ENCODE data around the gene CHD2. TPM values are rescaled to one million over a fixed set of nuclear protein-coding genes. Genes with fewer than 3 reads are reported as not detected.
"Not testable (repeated sequence)": the region's sequence is repeated elsewhere in the genome, so short reads cannot be mapped to it uniquely, and the experiment has no call there.

CHD2 gene
- total RNA-seq, 1 donor from 2014 or later, result 159 TPM

DNA sequence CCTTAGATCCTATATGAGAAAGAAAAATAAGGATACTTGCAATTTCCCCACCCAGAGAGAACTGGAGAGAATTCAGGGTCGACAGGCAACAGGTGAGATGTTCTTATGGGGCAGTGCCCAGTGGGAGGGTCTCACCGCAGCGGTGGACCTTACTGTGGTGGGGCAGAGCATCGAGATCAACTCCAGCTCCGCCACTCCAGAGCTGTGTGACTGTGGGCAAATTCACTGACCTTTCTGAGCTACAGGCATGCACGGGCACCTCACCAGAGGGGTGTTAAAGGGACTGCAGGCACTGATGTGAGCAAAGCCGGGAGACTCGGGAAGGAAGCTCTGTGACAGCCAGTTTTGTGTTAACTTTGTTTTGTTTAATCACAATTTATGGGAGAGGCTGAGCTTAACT, 158.0 kb downstream of the CHD2 start:
- TF ChIP-seq, protein P1, sequence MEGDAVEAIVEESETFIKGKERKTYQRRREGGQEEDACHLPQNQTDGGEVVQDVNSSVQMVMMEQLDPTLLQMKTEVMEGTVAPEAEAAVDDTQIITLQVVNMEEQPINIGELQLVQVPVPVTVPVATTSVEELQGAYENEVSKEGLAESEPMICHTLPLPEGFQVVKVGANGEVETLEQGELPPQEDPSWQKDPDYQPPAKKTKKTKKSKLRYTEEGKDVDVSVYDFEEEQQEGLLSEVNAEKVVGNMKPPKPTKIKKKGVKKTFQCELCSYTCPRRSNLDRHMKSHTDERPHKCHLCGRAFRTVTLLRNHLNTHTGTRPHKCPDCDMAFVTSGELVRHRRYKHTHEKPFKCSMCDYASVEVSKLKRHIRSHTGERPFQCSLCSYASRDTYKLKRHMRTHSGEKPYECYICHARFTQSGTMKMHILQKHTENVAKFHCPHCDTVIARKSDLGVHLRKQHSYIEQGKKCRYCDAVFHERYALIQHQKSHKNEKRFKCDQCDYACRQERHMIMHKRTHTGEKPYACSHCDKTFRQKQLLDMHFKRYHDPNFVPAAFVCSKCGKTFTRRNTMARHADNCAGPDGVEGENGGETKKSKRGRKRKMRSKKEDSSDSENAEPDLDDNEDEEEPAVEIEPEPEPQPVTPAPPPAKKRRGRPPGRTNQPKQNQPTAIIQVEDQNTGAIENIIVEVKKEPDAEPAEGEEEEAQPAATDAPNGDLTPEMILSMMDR (IDR thresholded peaks at IDR 0.05; ENCODE audit: unreplicated experiment), result no peak
- Mint-ChIP-seq H3K27me3 (peaks cover 3% of the 10 kb centered on the region), H3K9me3 (ENCODE audit: low read depth) (no peaks in the 10 kb centered on the region), H3K27ac (no peak overlapping the region), H3K4me3 (ENCODE audit: low read depth) (no peak overlapping the region), H3K4me1 (ENCODE audit: low read depth) (peaks cover 22% of the 10 kb centered on the region), H3K36me3 (ENCODE audit: insufficient read depth) (peaks cover 5% of the 10 kb centered on the region)
- no peak for DNase-seq (ENCODE audit: low spot score, unreplicated experiment)

DNA sequence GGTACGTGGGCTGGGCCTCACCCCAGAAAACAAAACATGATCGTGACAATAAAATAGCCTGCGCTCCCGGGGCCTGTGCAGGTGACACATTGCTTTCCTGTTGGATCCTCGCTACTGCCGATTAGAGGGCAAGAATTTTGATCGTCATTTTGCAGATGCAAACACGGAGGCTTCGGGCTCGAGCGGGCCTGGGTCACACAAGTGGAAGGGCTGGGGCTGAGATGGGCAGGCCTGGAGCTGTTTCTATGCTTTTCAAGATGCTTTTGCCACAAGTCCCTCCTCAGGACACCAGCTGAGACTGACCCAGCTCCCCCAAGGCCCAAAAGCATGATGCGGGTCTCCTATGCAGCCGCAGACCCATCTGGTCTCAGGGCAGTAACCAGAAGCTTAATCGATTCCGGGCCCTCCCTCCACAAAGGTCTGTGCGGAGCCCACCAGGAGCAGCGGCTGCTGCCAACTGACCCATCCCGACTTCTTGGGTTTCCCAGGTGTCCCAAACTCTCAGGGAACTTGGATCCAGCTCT, 158.8 kb downstream of the CHD2 start:
- TF ChIP-seq, protein P1 (IDR thresholded peaks at IDR 0.05; ENCODE audit: unreplicated experiment), result no peak
- peaks cover 29% of the 10 kb centered on the region for H3K4me1 Mint-ChIP-seq (ENCODE audit: low read depth)
- no peak for DNase-seq (ENCODE audit: low spot score, unreplicated experiment)
- H3K4me3 Mint-ChIP-seq (ENCODE audit: low read depth), result no peak overlapping the region
- peaks cover 5% of the 10 kb centered on the region for H3K36me3 Mint-ChIP-seq (ENCODE audit: insufficient read depth)
- no peak overlapping the region for H3K27ac Mint-ChIP-seq
- H3K9me3 Mint-ChIP-seq (ENCODE audit: low read depth), result no peaks in the 10 kb centered on the region
- H3K27me3 Mint-ChIP-seq, result peaks cover 3% of the 10 kb centered on the region

DNA sequence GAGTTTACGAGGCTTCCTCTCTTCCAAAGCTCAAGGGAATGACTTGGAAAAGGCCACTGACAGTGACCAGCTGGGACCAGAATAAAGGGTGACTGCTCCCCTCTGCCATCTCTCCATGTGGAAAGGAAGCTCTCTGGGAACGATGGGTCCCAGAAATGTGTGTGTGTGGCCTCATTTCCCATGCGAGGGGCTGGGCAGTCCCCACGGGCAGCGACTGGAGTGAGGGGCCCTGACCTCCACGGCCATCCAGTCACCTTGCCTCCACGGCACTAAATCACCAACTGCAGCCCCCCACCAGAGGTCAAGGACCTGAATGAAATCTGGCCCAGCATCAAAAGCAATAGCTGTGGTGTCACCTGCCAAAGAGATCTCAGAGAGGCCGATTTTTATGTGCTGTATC, 159.3 kb downstream of the CHD2 start:
- no peak overlapping the region for H3K4me3 Mint-ChIP-seq (ENCODE audit: low read depth)
- DNase-seq (ENCODE audit: low spot score, unreplicated experiment), result no peak
- H3K4me1 Mint-ChIP-seq (ENCODE audit: low read depth), result peaks cover 34% of the 10 kb centered on the region
- H3K27me3 Mint-ChIP-seq, result peaks cover 3% of the 10 kb centered on the region
- peaks cover 2% of the 10 kb centered on the region for H3K36me3 Mint-ChIP-seq (ENCODE audit: insufficient read depth)
- no peaks in the 10 kb centered on the region for H3K9me3 Mint-ChIP-seq (ENCODE audit: low read depth)
- TF ChIP-seq, protein P1 (IDR thresholded peaks at IDR 0.05; ENCODE audit: unreplicated experiment), result no peak
- H3K27ac Mint-ChIP-seq, result no peak overlapping the region

DNA sequence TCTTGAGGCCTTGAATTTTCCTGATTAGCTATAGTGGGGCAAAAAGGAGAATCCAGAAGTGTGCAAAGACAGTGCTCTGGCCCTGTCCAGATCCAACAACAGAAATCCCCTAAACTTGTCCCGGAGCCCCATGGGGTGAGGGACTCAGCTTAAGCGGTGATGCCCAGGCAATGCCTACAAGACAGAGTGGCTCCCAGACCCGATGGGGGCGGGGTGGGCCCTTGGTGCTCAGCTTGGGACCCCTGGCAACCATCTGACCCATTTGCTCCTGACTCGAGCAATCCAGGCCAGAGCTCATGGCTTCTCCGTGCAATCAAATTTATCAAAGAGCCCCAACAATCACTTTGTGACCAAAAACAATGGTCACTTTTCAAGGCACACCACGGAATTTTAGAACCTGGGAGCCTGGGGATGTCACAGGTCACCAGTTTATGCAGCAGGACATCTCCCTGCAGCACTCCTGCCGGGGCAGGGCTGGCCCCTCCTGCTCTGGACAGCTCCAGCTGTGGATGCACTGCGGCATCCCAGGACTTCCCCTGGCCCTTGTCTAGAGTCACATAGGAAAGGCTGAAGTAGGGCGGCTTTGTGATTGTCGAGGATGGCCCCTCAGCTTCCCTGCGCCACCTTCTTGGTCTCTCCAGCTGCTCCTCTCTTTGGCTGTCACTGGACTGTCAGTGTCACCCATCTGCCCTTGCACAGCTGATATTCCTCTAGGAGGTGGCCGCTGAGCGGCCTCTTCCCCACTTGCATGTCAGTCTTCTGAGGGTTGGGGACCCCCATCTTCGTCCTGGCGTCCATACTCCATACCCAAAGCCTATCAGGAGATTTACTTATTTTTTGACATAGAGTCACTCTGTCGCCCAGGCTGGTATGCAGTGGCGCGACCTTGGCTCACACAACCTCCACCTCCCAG, 160.5 kb downstream of the CHD2 start:
- TF ChIP-seq, protein P1 (IDR thresholded peaks at IDR 0.05; ENCODE audit: unreplicated experiment), result no peak
- H3K4me3 Mint-ChIP-seq (ENCODE audit: low read depth), result no peak overlapping the region
- no peak for DNase-seq (ENCODE audit: low spot score, unreplicated experiment)
- no peaks in the 10 kb centered on the region for H3K9me3 Mint-ChIP-seq (ENCODE audit: low read depth)
- peaks cover 36% of the 10 kb centered on the region for H3K4me1 Mint-ChIP-seq (ENCODE audit: low read depth)
- peaks cover 3% of the 10 kb centered on the region for H3K27me3 Mint-ChIP-seq
- no peaks in the 10 kb centered on the region for H3K36me3 Mint-ChIP-seq (ENCODE audit: insufficient read depth)
- no peak overlapping the region for H3K27ac Mint-ChIP-seq

DNA sequence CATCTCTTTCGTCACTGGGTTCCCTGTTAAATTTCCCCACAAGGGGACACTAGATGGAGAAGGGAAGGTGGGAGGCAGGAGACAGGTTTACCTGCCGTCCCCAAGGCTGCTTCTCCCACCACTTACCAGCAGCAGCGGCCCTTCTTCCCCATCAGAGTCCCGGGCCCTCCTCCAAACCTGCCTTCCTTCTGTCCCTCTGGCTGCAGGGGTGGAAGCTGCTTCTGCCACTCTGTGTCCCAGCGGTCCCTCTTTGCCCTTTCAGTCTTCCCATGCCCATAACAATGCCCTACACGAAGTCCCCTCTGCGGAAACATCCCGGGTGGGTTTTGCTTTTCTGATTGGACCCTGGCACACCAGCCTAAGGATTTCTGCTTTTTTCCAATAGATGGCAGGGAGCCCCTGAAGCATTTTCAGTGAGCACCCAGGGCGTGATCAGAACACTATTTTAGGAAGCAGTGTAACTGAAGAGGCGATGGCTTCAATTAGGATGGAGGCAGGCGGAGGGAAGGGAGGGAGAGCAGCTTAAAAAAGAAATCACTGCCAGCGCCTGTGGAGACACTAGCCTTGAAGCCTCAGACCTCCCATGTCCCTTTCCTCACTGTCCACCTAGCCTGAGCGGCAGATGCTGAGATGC, 162.6 kb downstream of the CHD2 start:
- not testable (repeated sequence) for DNase-seq (ENCODE audit: low spot score, unreplicated experiment); H3K4me3 Mint-ChIP-seq (ENCODE audit: low read depth); H3K36me3 Mint-ChIP-seq (ENCODE audit: insufficient read depth); H3K27me3 Mint-ChIP-seq; H3K9me3 Mint-ChIP-seq (ENCODE audit: low read depth)
- Mint-ChIP-seq H3K4me1 (ENCODE audit: low read depth) (peaks cover 36% of the 10 kb centered on the region), H3K27ac (peak overlapping the region; percentile 86)
